ENCODE measurements around the gene PLB1. TPM values are rescaled to one million over a fixed set of nuclear protein-coding genes. Genes with fewer than 3 reads are reported as not detected.

PLB1 gene
- total and polyA plus RNA-seq, 9 of the 15 experiments (the other 6 are each of a cell fraction or from before 2014, with no cell fraction given): 0.01 to 0.09 (median 0.07) TPM; not detected in 2

GRCh38 chr2:28449488-28450395 lies 46.1 kb upstream of the PLB1 start (continued):
- TF ChIP-seq SRSF9 (IDR thresholded peaks at IDR 0.05; ENCODE audit: borderline replicate concordance, low read depth, low read length) (no peak), U2AF1 (optimal IDR thresholded peaks at IDR 0.05; ENCODE audit: low read depth, low read length) (no peak), ZNF445 (CRISPR knock-in tag; IDR thresholded peaks at IDR 0.05; ENCODE audit: low read depth) (no peak), PURB (CRISPR knock-in tag; IDR thresholded peaks at IDR 0.05; ENCODE audit: low read depth) (no peak), NR4A1 (CRISPR knock-in tag; IDR thresholded peaks at IDR 0.05) (no peak), NR4A1 (tag; IDR thresholded peaks at IDR 0.05) (no peak), NCOA6 (IDR thresholded peaks at IDR 0.05) (no peak), TRIM24 (IDR thresholded peaks at IDR 0.05) (peak in 1 of 2 experiments; percentile 30; a peak in 1 of 4 replicates), MTA1 (IDR thresholded peaks at IDR 0.05; ENCODE audit: borderline replicate concordance) (peak; percentile 57; the same call in 1 of the 2 replicates), CBX8 (IDR thresholded peaks at IDR 0.05; ENCODE audit: borderline replicate concordance, extremely low read depth, low read depth, low read length, poor library complexity, severe bottlenecking) (no peak), ZNF778 (CRISPR knock-in tag; IDR thresholded peaks at IDR 0.05) (no peak), ZNF3 (CRISPR knock-in tag; IDR thresholded peaks at IDR 0.05) (no peak), SLC30A9 (CRISPR knock-in tag; IDR thresholded peaks at IDR 0.05) (no peak), ZNF274 (IDR thresholded peaks at IDR 0.05; ENCODE audit: borderline replicate concordance, low read depth, low read length) (no peak), LARP7 (IDR thresholded peaks at IDR 0.05) (no peak), U2AF2 (optimal IDR thresholded peaks at IDR 0.05; ENCODE audit: low read depth, low read length) (no peak)
- TF ChIP-seq, protein P1, sequence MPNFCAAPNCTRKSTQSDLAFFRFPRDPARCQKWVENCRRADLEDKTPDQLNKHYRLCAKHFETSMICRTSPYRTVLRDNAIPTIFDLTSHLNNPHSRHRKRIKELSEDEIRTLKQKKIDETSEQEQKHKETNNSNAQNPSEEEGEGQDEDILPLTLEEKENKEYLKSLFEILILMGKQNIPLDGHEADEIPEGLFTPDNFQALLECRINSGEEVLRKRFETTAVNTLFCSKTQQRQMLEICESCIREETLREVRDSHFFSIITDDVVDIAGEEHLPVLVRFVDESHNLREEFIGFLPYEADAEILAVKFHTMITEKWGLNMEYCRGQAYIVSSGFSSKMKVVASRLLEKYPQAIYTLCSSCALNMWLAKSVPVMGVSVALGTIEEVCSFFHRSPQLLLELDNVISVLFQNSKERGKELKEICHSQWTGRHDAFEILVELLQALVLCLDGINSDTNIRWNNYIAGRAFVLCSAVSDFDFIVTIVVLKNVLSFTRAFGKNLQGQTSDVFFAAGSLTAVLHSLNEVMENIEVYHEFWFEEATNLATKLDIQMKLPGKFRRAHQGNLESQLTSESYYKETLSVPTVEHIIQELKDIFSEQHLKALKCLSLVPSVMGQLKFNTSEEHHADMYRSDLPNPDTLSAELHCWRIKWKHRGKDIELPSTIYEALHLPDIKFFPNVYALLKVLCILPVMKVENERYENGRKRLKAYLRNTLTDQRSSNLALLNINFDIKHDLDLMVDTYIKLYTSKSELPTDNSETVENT (CRISPR knock-in tag; IDR thresholded peaks at IDR 0.05): no peak
- TF ChIP-seq, protein P2, sequence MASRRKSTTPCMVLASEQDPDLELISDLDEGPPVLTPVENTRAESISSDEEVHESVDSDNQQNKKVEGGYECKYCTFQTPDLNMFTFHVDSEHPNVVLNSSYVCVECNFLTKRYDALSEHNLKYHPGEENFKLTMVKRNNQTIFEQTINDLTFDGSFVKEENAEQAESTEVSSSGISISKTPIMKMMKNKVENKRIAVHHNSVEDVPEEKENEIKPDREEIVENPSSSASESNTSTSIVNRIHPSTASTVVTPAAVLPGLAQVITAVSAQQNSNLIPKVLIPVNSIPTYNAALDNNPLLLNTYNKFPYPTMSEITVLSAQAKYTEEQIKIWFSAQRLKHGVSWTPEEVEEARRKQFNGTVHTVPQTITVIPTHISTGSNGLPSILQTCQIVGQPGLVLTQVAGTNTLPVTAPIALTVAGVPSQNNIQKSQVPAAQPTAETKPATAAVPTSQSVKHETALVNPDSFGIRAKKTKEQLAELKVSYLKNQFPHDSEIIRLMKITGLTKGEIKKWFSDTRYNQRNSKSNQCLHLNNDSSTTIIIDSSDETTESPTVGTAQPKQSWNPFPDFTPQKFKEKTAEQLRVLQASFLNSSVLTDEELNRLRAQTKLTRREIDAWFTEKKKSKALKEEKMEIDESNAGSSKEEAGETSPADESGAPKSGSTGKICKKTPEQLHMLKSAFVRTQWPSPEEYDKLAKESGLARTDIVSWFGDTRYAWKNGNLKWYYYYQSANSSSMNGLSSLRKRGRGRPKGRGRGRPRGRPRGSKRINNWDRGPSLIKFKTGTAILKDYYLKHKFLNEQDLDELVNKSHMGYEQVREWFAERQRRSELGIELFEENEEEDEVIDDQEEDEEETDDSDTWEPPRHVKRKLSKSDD (conservative IDR thresholded peaks at IDR 0.05; ENCODE audit: low read length): no peak
- TF ChIP-seq, protein P3, sequence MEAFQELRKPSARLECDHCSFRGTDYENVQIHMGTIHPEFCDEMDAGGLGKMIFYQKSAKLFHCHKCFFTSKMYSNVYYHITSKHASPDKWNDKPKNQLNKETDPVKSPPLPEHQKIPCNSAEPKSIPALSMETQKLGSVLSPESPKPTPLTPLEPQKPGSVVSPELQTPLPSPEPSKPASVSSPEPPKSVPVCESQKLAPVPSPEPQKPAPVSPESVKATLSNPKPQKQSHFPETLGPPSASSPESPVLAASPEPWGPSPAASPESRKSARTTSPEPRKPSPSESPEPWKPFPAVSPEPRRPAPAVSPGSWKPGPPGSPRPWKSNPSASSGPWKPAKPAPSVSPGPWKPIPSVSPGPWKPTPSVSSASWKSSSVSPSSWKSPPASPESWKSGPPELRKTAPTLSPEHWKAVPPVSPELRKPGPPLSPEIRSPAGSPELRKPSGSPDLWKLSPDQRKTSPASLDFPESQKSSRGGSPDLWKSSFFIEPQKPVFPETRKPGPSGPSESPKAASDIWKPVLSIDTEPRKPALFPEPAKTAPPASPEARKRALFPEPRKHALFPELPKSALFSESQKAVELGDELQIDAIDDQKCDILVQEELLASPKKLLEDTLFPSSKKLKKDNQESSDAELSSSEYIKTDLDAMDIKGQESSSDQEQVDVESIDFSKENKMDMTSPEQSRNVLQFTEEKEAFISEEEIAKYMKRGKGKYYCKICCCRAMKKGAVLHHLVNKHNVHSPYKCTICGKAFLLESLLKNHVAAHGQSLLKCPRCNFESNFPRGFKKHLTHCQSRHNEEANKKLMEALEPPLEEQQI (IDR thresholded peaks at IDR 0.05): no peak

Data from K562 (cell line).